ENCODE data around the gene GNAT2. TPM values are rescaled to one million over a fixed set of nuclear protein-coding genes. Genes with fewer than 3 reads are reported as not detected.
A peak's percentile ranks its signal among the peaks of the same experiment; 100 is the strongest.

The GNAT2 gene
- total RNA-seq, 1 experiment from 2014 or later: 0.20 TPM

GRCh38 chr1:109610609-109611307 is 8.7 kb downstream of the GNAT2 start:
- Mint-ChIP-seq H3K4me1 (peaks cover 31 to 32% of the 10 kb centered on the region in 2 experiments), H3K9me3 (no peaks in the 10 kb centered on the region), H3K27me3 (ENCODE audit: low read depth) (no peaks in the 10 kb centered on the region; the same call in 1 of the 2 replicates), H3K36me3 (ENCODE audit: insufficient read depth in 1 of 3, low read depth in 3 of 3) (peaks cover 0 to 2% (median 0%) of the 10 kb centered on the region in 3 experiments; a peak in 1 of 7 replicates), H3K4me3 (no peak overlapping the region), H3K27ac (peak overlapping the region in 1 of 3 experiments; percentile 24; a peak in 2 of 7 replicates)
- Histone ChIP-seq H3K4me1 (ENCODE audit: insufficient read depth, low read length) (peaks cover 8% of the 10 kb centered on the region; the same call in 1 of the 2 replicates), H2AK5ac (ENCODE audit: insufficient read length, low read length) (no peak overlapping the region), H3K79me1 (ENCODE audit: insufficient read depth, low read depth, low read length, poor library complexity, severe bottlenecking) (no peaks in the 10 kb centered on the region), H2BK20ac (ENCODE audit: low read depth, low read length, poor library complexity, severe bottlenecking) (no peak overlapping the region), H2BK15ac (ENCODE audit: low read depth, low read length) (no peak overlapping the region), H3K14ac (ENCODE audit: insufficient read depth, low read length) (no peak overlapping the region), H3K4ac (ENCODE audit: low read depth, low read length) (no peak overlapping the region), H2AFZ (ENCODE audit: low read length) (no peak overlapping the region), H2BK5ac (ENCODE audit: insufficient read length, low read length) (no peak overlapping the region), H3T11ph (ENCODE audit: low read length) (no peak overlapping the region), H3K23me2 (ENCODE audit: insufficient read length, low read depth, low read length, poor library complexity, severe bottlenecking) (no peaks in the 10 kb centered on the region), H4K91ac (ENCODE audit: insufficient read length, low read depth, low read length) (no peak overlapping the region), H3K27ac (ENCODE audit: insufficient read length, low read depth, low read length) (no peak overlapping the region), H2BK120ac (ENCODE audit: low read depth, low read length, poor library complexity, severe bottlenecking) (no peak overlapping the region), H3K9me3 (ENCODE audit: control insufficient read depth, low read depth, low read length) (no peaks in the 10 kb centered on the region), H3K79me2 (ENCODE audit: insufficient read depth, low read length) (no peaks in the 10 kb centered on the region), H4K5ac (ENCODE audit: insufficient read length, low read depth, low read length) (no peak overlapping the region), H3K18ac (ENCODE audit: insufficient read length, low read depth, low read length) (no peak overlapping the region), H3K27me3 (ENCODE audit: insufficient read depth, low read length) (no peaks in the 10 kb centered on the region), H3K4me2 (ENCODE audit: insufficient read depth, insufficient read length, low read length) (no peak overlapping the region), H3K9ac (ENCODE audit: extremely low read depth, insufficient read length, low read length) (no peak overlapping the region), H4K8ac (replicated peaks; ENCODE audit: insufficient read length, low read depth, low read length) (no peak overlapping the region), H3K56ac (ENCODE audit: insufficient read length, low read depth, low read length) (no peak overlapping the region), H2BK12ac (ENCODE audit: insufficient read length, low read depth, low read length) (no peak overlapping the region), H4K20me1 (ENCODE audit: control insufficient read depth, insufficient read depth, insufficient read length) (no peaks in the 10 kb centered on the region), H3K23ac (ENCODE audit: insufficient read length, low read depth, low read length) (no peak overlapping the region)
- no peak for DNase-seq
- TF ChIP-seq, protein P1, sequence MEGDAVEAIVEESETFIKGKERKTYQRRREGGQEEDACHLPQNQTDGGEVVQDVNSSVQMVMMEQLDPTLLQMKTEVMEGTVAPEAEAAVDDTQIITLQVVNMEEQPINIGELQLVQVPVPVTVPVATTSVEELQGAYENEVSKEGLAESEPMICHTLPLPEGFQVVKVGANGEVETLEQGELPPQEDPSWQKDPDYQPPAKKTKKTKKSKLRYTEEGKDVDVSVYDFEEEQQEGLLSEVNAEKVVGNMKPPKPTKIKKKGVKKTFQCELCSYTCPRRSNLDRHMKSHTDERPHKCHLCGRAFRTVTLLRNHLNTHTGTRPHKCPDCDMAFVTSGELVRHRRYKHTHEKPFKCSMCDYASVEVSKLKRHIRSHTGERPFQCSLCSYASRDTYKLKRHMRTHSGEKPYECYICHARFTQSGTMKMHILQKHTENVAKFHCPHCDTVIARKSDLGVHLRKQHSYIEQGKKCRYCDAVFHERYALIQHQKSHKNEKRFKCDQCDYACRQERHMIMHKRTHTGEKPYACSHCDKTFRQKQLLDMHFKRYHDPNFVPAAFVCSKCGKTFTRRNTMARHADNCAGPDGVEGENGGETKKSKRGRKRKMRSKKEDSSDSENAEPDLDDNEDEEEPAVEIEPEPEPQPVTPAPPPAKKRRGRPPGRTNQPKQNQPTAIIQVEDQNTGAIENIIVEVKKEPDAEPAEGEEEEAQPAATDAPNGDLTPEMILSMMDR (conservative IDR thresholded peaks at IDR 0.05): no peak
- no CpG with 5 or more reads among the region's 3 CpGs for WGBS (ENCODE audit: extremely low coverage, insufficient read length, low lambda C conversion rate)
